ENCODE data around the gene LRRC3C. TPM values are rescaled to one million over a fixed set of nuclear protein-coding genes. Genes with fewer than 3 reads are reported as not detected.

LRRC3C gene
- total RNA-seq, 1 donor from 2014 or later = not detected

DNA sequence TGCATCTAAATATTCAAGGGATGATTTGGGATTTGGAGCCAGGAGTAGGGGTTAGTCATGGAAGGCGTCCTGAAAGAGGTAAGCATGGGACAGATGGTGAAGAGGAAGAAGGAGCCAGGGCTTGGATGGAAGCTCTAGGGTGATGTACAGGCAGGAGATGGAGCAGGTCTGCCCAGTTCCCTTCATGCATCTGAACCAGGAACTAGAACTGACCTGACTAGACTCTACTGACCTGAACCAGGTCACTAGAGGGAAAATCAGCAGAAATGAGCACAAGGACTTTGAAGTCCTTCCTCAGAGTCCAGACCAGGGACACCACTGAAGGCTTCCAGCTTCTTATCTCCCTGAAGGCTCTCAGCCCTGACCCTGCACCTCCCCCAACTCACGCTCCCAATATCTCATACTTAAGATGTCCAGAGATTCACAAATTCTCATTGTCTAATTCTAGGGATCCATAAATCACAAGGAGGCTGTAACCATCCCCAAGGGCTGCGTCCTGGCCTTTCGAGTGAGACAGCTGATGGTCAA lies 43.6 kb downstream of the LRRC3C start:
- H3K4me3 Mint-ChIP-seq = no peak overlapping the region
- TF ChIP-seq, protein P1, sequence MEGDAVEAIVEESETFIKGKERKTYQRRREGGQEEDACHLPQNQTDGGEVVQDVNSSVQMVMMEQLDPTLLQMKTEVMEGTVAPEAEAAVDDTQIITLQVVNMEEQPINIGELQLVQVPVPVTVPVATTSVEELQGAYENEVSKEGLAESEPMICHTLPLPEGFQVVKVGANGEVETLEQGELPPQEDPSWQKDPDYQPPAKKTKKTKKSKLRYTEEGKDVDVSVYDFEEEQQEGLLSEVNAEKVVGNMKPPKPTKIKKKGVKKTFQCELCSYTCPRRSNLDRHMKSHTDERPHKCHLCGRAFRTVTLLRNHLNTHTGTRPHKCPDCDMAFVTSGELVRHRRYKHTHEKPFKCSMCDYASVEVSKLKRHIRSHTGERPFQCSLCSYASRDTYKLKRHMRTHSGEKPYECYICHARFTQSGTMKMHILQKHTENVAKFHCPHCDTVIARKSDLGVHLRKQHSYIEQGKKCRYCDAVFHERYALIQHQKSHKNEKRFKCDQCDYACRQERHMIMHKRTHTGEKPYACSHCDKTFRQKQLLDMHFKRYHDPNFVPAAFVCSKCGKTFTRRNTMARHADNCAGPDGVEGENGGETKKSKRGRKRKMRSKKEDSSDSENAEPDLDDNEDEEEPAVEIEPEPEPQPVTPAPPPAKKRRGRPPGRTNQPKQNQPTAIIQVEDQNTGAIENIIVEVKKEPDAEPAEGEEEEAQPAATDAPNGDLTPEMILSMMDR (conservative IDR thresholded peaks at IDR 0.05) = no peak
- H3K27me3 Mint-ChIP-seq = peaks cover 69% of the 10 kb centered on the region
- H3K36me3 Mint-ChIP-seq = no peaks in the 10 kb centered on the region
- H3K27ac Mint-ChIP-seq = no peak overlapping the region
- DNase-seq (ENCODE audit: extremely low spot score, unreplicated experiment) = no peak
- no peaks in the 10 kb centered on the region for H3K9me3 Mint-ChIP-seq
- H3K4me1 Mint-ChIP-seq (ENCODE audit: unreplicated experiment) = peaks cover 4% of the 10 kb centered on the region

DNA sequence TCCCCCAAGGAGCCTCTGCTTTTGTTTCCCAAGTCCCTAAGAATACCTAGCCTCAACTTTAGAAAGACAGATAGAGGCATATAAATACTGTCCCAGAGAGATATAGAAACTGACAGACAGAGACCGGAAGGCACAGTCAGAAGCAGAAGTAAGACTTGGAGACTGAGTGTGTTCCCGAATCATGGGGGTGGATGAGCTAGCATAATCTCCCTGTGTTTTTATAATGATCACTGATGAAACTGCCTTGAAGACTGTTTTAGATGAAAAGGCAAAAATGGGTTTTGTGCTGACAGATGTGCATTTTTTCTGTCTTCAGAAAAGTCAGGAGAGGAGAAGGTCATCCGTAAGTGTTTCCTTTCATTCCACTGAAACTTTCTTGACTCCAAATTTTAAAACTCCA lies 44.7 kb downstream of the LRRC3C start:
- peaks cover 4% of the 10 kb centered on the region for H3K4me1 Mint-ChIP-seq (ENCODE audit: unreplicated experiment)
- no peak overlapping the region for H3K27ac Mint-ChIP-seq
- no peaks in the 10 kb centered on the region for H3K36me3 Mint-ChIP-seq
- no peaks in the 10 kb centered on the region for H3K9me3 Mint-ChIP-seq
- H3K27me3 Mint-ChIP-seq = peaks cover 62% of the 10 kb centered on the region
- DNase-seq (ENCODE audit: extremely low spot score, unreplicated experiment) = no peak
- H3K4me3 Mint-ChIP-seq = no peak overlapping the region
- TF ChIP-seq, protein P1 (conservative IDR thresholded peaks at IDR 0.05) = no peak

DNA sequence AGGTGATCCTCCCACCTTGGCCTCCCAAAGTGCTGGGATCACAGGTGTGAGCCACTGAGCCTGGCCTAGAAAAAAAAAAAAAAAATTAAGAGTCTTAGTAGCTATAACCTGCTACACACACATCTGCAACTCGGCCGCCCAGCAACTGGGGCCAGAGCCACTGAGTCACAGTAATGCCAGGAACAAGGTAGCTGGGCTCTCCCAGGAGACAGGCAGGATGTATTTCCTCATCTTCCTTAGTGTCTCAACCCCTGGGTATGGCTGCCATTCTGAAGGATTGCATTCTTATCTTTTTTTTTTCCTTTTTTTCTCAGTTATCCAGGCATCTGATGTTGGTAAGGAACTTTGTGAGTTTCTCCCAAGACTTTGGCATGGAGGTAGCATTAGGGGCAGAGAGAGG lies 46.0 kb downstream of the LRRC3C start:
- H3K27ac Mint-ChIP-seq = no peak overlapping the region
- DNase-seq (ENCODE audit: extremely low spot score, unreplicated experiment) = no peak
- H3K9me3 Mint-ChIP-seq = no peaks in the 10 kb centered on the region
- no peak overlapping the region for H3K4me3 Mint-ChIP-seq
- H3K4me1 Mint-ChIP-seq (ENCODE audit: unreplicated experiment) = peaks cover 4% of the 10 kb centered on the region
- no peaks in the 10 kb centered on the region for H3K36me3 Mint-ChIP-seq
- TF ChIP-seq, protein P1 (conservative IDR thresholded peaks at IDR 0.05) = no peak
- peaks cover 64% of the 10 kb centered on the region for H3K27me3 Mint-ChIP-seq

DNA sequence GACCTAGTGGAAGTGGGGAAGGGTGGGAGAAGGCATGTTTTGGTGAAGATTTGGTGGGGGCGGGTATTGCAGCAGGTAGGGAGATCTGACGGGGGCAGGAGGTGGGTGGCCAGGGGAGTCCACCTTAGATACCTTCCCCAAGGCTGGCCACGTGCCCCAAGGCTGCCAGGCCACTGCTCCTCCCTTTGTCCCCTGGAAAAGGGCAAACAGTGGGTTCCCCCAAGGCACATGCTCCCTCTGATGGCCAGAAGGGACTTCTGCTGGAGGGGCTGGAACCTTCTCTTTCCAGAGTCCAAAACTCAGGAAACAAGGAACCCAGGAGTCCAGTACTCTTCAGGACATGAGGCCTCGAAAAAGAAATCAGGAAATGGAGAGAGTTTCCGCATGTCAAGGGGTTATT lies 46.9 kb downstream of the LRRC3C start:
- Mint-ChIP-seq H3K36me3 (no peaks in the 10 kb centered on the region), H3K27me3 (peaks cover 60% of the 10 kb centered on the region), H3K4me3 (no peak overlapping the region), H3K27ac (no peak overlapping the region), H3K4me1 (ENCODE audit: unreplicated experiment) (peaks cover 4% of the 10 kb centered on the region), H3K9me3 (no peaks in the 10 kb centered on the region)
- DNase-seq (ENCODE audit: extremely low spot score, unreplicated experiment) = no peak
- TF ChIP-seq, protein P1 (conservative IDR thresholded peaks at IDR 0.05) = no peak

DNA sequence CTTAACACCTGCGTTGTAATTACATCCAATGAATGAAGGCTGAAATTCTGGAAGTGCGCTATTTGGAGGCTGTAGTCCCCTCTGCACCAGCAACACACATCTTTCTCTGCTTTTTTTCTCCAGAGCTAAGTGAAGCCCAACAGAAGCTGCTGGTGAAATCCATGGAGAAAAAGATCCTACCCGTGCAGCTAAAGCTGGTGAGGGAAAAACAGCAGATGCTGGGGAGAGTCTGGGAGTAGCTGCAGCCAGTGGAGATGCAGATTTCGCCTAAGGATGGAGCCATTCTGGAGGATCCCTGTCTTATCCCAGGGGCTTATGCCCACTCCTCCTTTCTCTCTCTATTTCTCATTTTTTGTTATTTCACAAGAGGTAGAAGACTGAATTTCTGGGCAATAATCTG lies 48.3 kb downstream of the LRRC3C start:
- Mint-ChIP-seq H3K4me3 (no peak overlapping the region), H3K9me3 (no peaks in the 10 kb centered on the region), H3K36me3 (no peaks in the 10 kb centered on the region), H3K4me1 (ENCODE audit: unreplicated experiment) (peaks cover 10% of the 10 kb centered on the region), H3K27me3 (peaks cover 47% of the 10 kb centered on the region), H3K27ac (no peak overlapping the region)
- TF ChIP-seq, protein P1 (conservative IDR thresholded peaks at IDR 0.05) = no peak
- no peak for DNase-seq (ENCODE audit: extremely low spot score, unreplicated experiment)

Data from type B pancreatic cell (in vitro differentiated cells).